H9 (cell line): Measurements from ENCODE around the gene ATAD3B. TPM values are rescaled to one million over a fixed set of nuclear protein-coding genes. Genes with fewer than 3 reads are reported as not detected.
A peak's percentile ranks its signal among the peaks of the same experiment; 100 is the strongest.

Source experiments
- DNase-seq: peaks from one replicate; pipeline ENCODE4 v3.0.0-alpha.2; 2017
- H2AFZ ChIP-seq: one replicate; pipeline ENCODE4 v1.6.1; 2013; ENCODE audit warnings: mild to moderate bottlenecking, low read length, control low read depth, moderate library complexity
- H2AK5ac ChIP-seq: 2 replicates; pipeline ENCODE4 v1.6.1; 2013; ENCODE audit warnings: low read length, control low read depth, mixed read lengths; ENCODE audit not compliant: insufficient read length
- H2BK120ac ChIP-seq: one replicate; pipeline ENCODE4 v1.6.1; 2013; ENCODE audit warnings: low read depth, mild to moderate bottlenecking, low read length, control low read depth, inconsistent platforms; ENCODE audit not compliant: poor library complexity, severe bottlenecking
- H2BK12ac ChIP-seq: 2 replicates; pipeline ENCODE4 v1.6.1; 2013; ENCODE audit warnings: low read length, control low read depth, mixed read lengths, low read depth; ENCODE audit not compliant: insufficient read length
- H2BK15ac ChIP-seq: 2 replicates; pipeline ENCODE4 v1.6.1; 2013; ENCODE audit warnings: low read depth, low read length, control low read depth
- H2BK20ac ChIP-seq: one replicate; pipeline ENCODE4 v1.6.1; 2013; ENCODE audit warnings: low read depth, mild to moderate bottlenecking, low read length, control low read depth, inconsistent platforms; ENCODE audit not compliant: poor library complexity, severe bottlenecking
- H2BK5ac ChIP-seq: 2 replicates; pipeline ENCODE4 v1.6.1; 2013; ENCODE audit warnings: low read length, control low read depth, mixed read lengths; ENCODE audit not compliant: insufficient read length
- H3K14ac ChIP-seq: 2 replicates; pipeline ENCODE4 v1.6.1; 2013; ENCODE audit warnings: low read length, control low read depth; ENCODE audit not compliant: insufficient read depth
- H3K18ac ChIP-seq: 2 replicates; pipeline ENCODE4 v1.6.1; 2013; ENCODE audit warnings: low read depth, mild to moderate bottlenecking, mixed read lengths, low read length, control low read depth; ENCODE audit not compliant: insufficient read length
- H3K23ac ChIP-seq: 2 replicates; pipeline ENCODE4 v1.6.1; 2013; ENCODE audit warnings: low read length, control low read depth, mixed read lengths, low read depth; ENCODE audit not compliant: insufficient read length
- H3K23me2 ChIP-seq: 2 replicates; pipeline ENCODE4 v1.6.1; 2013; ENCODE audit warnings: low read depth, mild to moderate bottlenecking, mixed read lengths, low read length, control low read depth; ENCODE audit not compliant: insufficient read length, poor library complexity, severe bottlenecking
- H3K27ac ChIP-seq: 2 replicates; pipeline ENCODE4 v1.5.1; 2013; ENCODE audit warnings: low read length, control low read depth, mixed read lengths, low read depth; ENCODE audit not compliant: insufficient read length
- H3K27me3 ChIP-seq: 2 replicates; pipeline ENCODE4 v1.6.1; 2013; ENCODE audit warnings: low read length, control low read depth, inconsistent platforms; ENCODE audit not compliant: insufficient read depth
- H3K4ac ChIP-seq: 2 replicates; pipeline ENCODE4 v1.6.1; 2013; ENCODE audit warnings: low read depth, mild to moderate bottlenecking, control low read depth, inconsistent platforms, low read length, moderate library complexity
- H3K4me1 ChIP-seq: 2 replicates; pipeline ENCODE4 v1.6.1; 2013; ENCODE audit warnings: low read length, control low read depth, inconsistent platforms; ENCODE audit not compliant: insufficient read depth
- H3K4me2 ChIP-seq: 2 replicates; pipeline ENCODE4 v1.6.1; 2013; ENCODE audit warnings: low read length, control low read depth, mixed read lengths; ENCODE audit not compliant: insufficient read length, insufficient read depth
- H3K56ac ChIP-seq: 2 replicates; pipeline ENCODE4 v1.6.1; 2013; ENCODE audit warnings: low read depth, mild to moderate bottlenecking, mixed read lengths, low read length, control low read depth; ENCODE audit not compliant: insufficient read length
- H3K79me1 ChIP-seq: 2 replicates; pipeline ENCODE4 v1.6.1; 2013; ENCODE audit warnings: low read depth, mild to moderate bottlenecking, moderate library complexity, low read length, control low read depth, inconsistent platforms; ENCODE audit not compliant: insufficient read depth, poor library complexity, severe bottlenecking
- H3K79me2 ChIP-seq: 2 replicates; pipeline ENCODE4 v1.6.1; 2013; ENCODE audit warnings: low read length, control low read depth, inconsistent platforms; ENCODE audit not compliant: insufficient read depth
- H3K9ac ChIP-seq: 2 replicates; pipeline ENCODE4 v1.6.1; 2013; ENCODE audit warnings: low read length, control low read depth, mixed read lengths; ENCODE audit not compliant: insufficient read length; ENCODE audit errors: extremely low read depth
- H3K9me3 ChIP-seq: one replicate; pipeline ENCODE4 v1.6.1; 2013; ENCODE audit warnings: low read depth, low read length, inconsistent platforms; ENCODE audit not compliant: control insufficient read depth
- H3T11ph ChIP-seq: one replicate; pipeline ENCODE4 v1.6.1; 2013; ENCODE audit warnings: mild to moderate bottlenecking, low read length, control low read depth, inconsistent platforms
- H4K20me1 ChIP-seq: one replicate; pipeline ENCODE4 v1.6.1; 2013; ENCODE audit not compliant: control insufficient read depth, insufficient read length, insufficient read depth
- H4K5ac ChIP-seq: 2 replicates; pipeline ENCODE4 v1.6.1; 2013; ENCODE audit warnings: low read depth, mild to moderate bottlenecking, mixed read lengths, low read length, control low read depth; ENCODE audit not compliant: insufficient read length
- H4K8ac ChIP-seq: replicated peaks from 2 replicates; pipeline ENCODE4 v1.6.1; 2013; ENCODE audit warnings: low read length, control low read depth, mixed read lengths, low read depth; ENCODE audit not compliant: insufficient read length
- H4K91ac ChIP-seq: 2 replicates; pipeline ENCODE4 v1.6.1; 2013; ENCODE audit warnings: low read depth, mild to moderate bottlenecking, moderate library complexity, mixed read lengths, low read length, control low read depth; ENCODE audit not compliant: insufficient read length
- H3K27ac Mint-ChIP-seq, 3 experiments: 2 replicates in 2 of 3; 3 replicates in 1 of 3; pipeline ENCODE4 v1.8.0; 2020 to 2021; ENCODE audit warnings: mixed read lengths in 3 of 3, mild to moderate bottlenecking in 1 of 3, moderate library complexity in 1 of 3
- H3K27me3 Mint-ChIP-seq: 2 replicates; pipeline ENCODE4 v1.8.0; 2021; ENCODE audit warnings: low read depth, mild to moderate bottlenecking, moderate library complexity, mixed read lengths
- H3K36me3 Mint-ChIP-seq, 3 experiments: 2 replicates in 2 of 3; 3 replicates in 1 of 3; pipeline ENCODE4 v1.8.0; 2020 to 2021; ENCODE audit warnings: low read depth in 3 of 3, mixed read lengths in 3 of 3; ENCODE audit not compliant: insufficient read depth in 1 of 3
- H3K4me1 Mint-ChIP-seq, 2 experiments: 2 replicates each; pipeline ENCODE4 v1.8.0; 2020; ENCODE audit warnings: mixed read lengths in 2 of 2
- H3K4me3 Mint-ChIP-seq, 2 experiments: 2 replicates in 1 of 2; 3 replicates in 1 of 2; pipeline ENCODE4 v1.8.0; 2020 to 2021; ENCODE audit warnings: mild to moderate bottlenecking in 2 of 2, mixed read lengths in 2 of 2, moderate library complexity in 1 of 2
- H3K9me3 Mint-ChIP-seq, 2 experiments: 2 replicates in 1 of 2; 3 replicates in 1 of 2; pipeline ENCODE4 v1.8.0; 2020; ENCODE audit warnings: mild to moderate bottlenecking in 2 of 2, mixed read lengths in 2 of 2, moderate library complexity in 1 of 2
- CTCF ChIP-seq: fragments of 200-600 bp; sonication (generic); conservative IDR thresholded peaks from 3 replicates; pipeline ENCODE4 v1.8.0; 2021; ENCODE audit warnings: antibody characterized with exemption, mild to moderate bottlenecking
- WGBS: extraction: QIAGEN DNeasy Blood & Tissue Kit; methylation state at CpG from one replicate; pipeline ENCODE4 v1.1.7; 2013; ENCODE audit warnings: missing lambda C conversion rate, low lambda C conversion rate, mixed read lengths; ENCODE audit not compliant: insufficient read length; ENCODE audit errors: extremely low coverage; 5-methylcytosine and 5-hydroxymethylcytosine counted together
- total RNA-seq: library from RNA; stranded (reverse); gene quantifications from 2 replicates; pipeline ENCODE4 v1.2.1, GENCODE V29; 2021

Gene ATAD3B
- total RNA-seq, 1 experiment from 2014 or later: 78.6 TPM

GRCh38 chr1:1421907-1422464 is 49.6 kb upstream of the ATAD3B start:
- no peak overlapping the region for H2BK12ac ChIP-seq
- no peak overlapping the region for H3K9ac ChIP-seq
- no peak overlapping the region for H3K4ac ChIP-seq
- H3K14ac ChIP-seq: 0 out of 2 replicates have a peak overlapping the region, but pooled peaks have one; percentile 24
- H3K23ac ChIP-seq: no peak overlapping the region
- H3K4me1 ChIP-seq: peaks cover 5% of the 10 kb centered on the region; the same call in 1 of the 2 replicates
- no peak for DNase-seq
- no peaks in the 10 kb centered on the region for H4K20me1 ChIP-seq
- H2AFZ ChIP-seq: no peak overlapping the region
- Mint-ChIP-seq H3K27ac (peak overlapping the region in 2 of 3 experiments; percentile 82 to 91; a peak in 5 of 7 replicates), H3K36me3 (no peaks in the 10 kb centered on the region; a peak in 2 of 7 replicates), H3K4me3 (no peak overlapping the region), H3K9me3 (no peaks in the 10 kb centered on the region), H3K4me1 (peaks cover 38 to 58% of the 10 kb centered on the region in 2 experiments), H3K27me3 (no peaks in the 10 kb centered on the region)
- no peak overlapping the region for H4K5ac ChIP-seq
- H2BK15ac ChIP-seq: no peak overlapping the region
- H2BK5ac ChIP-seq: no peak overlapping the region
- no peak overlapping the region for H3T11ph ChIP-seq
- H3K27me3 ChIP-seq: no peaks in the 10 kb centered on the region
- H3K56ac ChIP-seq: no peak overlapping the region
- no peaks in the 10 kb centered on the region for H3K79me1 ChIP-seq
- no peaks in the 10 kb centered on the region for H3K9me3 ChIP-seq
- peaks cover 3% of the 10 kb centered on the region for H3K23me2 ChIP-seq
- no peak for TF ChIP-seq CTCF
- no peak overlapping the region for H4K91ac ChIP-seq
- H3K27ac ChIP-seq: no peak overlapping the region
- no peak overlapping the region for H3K4me2 ChIP-seq
- no peak overlapping the region for H2BK120ac ChIP-seq
- H3K79me2 ChIP-seq: no peaks in the 10 kb centered on the region
- no peak overlapping the region for H2AK5ac ChIP-seq
- H4K8ac ChIP-seq: no peak overlapping the region
- H2BK20ac ChIP-seq: no peak overlapping the region
- WGBS: no CpG with 5 or more reads among the region's 7 CpGs
- H3K18ac ChIP-seq: no peak overlapping the region
